Nephron progenitor cell (in vitro differentiated cells): Measurements from ENCODE around the gene RETREG1.
A peak's percentile ranks its signal among the peaks of the same experiment; 100 is the strongest.

Experiments
- DNase-seq: peaks from one replicate; pipeline ENCODE4 v3.0.0; 2021
- H3K27ac Mint-ChIP-seq: 2 replicates; pipeline ENCODE4 v1.8.0; 2021; ENCODE audit warnings: mild to moderate bottlenecking, moderate library complexity, mixed read lengths
- H3K27me3 Mint-ChIP-seq: 2 replicates; pipeline ENCODE4 v1.8.0; 2021; ENCODE audit warnings: mild to moderate bottlenecking, low read depth, mixed read lengths; ENCODE audit not compliant: poor library complexity
- H3K36me3 Mint-ChIP-seq: 2 replicates; pipeline ENCODE4 v1.8.0; 2021; ENCODE audit warnings: low read depth, mixed read lengths
- H3K4me1 Mint-ChIP-seq: 2 replicates; pipeline ENCODE4 v1.8.0; 2021; ENCODE audit warnings: mixed read lengths
- H3K4me3 Mint-ChIP-seq: 2 replicates; pipeline ENCODE4 v1.8.0; 2021; ENCODE audit warnings: mild to moderate bottlenecking, moderate library complexity, mixed read lengths
- H3K9me3 Mint-ChIP-seq: 2 replicates; pipeline ENCODE4 v1.8.0; 2021; ENCODE audit warnings: mild to moderate bottlenecking, moderate library complexity, mixed read lengths
- TF ChIP-seq, protein P1 (sequence below): fragments of 200-600 bp; sonication (generic); IDR thresholded peaks from 2 replicates; pipeline ENCODE4 v1.5.0; 2021; ENCODE audit warnings: antibody characterized with exemption

The RETREG1 gene

DNA sequence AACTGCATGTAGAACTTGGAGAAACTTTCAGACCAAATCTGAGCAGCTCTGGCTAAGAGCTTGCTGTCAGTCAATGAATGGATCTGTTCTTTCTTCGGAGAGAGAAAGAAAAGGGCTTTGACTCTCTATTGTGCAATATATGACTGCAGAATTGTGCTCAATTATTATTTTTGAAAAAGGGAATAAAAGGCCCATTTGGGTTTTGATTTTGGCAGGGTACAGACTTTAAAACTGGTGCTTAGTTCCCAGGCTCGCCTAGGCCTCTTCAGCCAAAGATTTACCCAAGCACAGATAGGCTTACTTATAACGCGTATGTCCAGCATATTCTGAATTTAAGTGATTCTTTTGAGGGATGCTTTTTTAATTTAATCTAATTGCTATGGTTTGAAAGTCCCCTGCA is 59.3 kb downstream of the RETREG1 start:
- Mint-ChIP-seq H3K27ac (no peak overlapping the region), H3K27me3 (no peaks in the 10 kb centered on the region), H3K4me3 (no peak overlapping the region), H3K36me3 (no peaks in the 10 kb centered on the region), H3K4me1 (peaks cover 11% of the 10 kb centered on the region), H3K9me3 (no peaks in the 10 kb centered on the region)
- no peak for DNase-seq
- TF ChIP-seq, protein P1, sequence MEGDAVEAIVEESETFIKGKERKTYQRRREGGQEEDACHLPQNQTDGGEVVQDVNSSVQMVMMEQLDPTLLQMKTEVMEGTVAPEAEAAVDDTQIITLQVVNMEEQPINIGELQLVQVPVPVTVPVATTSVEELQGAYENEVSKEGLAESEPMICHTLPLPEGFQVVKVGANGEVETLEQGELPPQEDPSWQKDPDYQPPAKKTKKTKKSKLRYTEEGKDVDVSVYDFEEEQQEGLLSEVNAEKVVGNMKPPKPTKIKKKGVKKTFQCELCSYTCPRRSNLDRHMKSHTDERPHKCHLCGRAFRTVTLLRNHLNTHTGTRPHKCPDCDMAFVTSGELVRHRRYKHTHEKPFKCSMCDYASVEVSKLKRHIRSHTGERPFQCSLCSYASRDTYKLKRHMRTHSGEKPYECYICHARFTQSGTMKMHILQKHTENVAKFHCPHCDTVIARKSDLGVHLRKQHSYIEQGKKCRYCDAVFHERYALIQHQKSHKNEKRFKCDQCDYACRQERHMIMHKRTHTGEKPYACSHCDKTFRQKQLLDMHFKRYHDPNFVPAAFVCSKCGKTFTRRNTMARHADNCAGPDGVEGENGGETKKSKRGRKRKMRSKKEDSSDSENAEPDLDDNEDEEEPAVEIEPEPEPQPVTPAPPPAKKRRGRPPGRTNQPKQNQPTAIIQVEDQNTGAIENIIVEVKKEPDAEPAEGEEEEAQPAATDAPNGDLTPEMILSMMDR = no peak

DNA sequence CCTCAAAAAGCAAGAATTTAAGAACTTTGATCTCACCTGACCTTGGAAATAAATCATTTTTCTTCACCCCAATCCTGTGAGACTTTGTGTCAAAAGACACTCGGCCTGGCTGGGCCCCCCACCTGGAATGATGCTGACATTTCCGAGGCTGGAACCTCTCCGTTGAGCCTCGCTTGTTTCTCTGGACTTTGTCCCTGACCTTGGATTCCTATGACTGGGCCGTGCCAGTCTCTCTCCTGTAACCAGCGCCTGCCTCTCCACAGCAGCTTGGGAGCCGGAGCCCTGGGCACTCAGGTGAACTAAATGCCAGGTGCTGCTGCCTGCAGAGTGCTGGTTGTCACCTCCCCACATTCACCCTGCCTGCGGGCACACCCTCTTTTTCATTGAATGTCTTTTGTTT is 62.7 kb downstream of the RETREG1 start:
- H3K36me3 Mint-ChIP-seq = no peaks in the 10 kb centered on the region
- no peaks in the 10 kb centered on the region for H3K9me3 Mint-ChIP-seq
- peaks cover 12% of the 10 kb centered on the region for H3K4me1 Mint-ChIP-seq
- no peak for DNase-seq
- H3K27ac Mint-ChIP-seq = no peak overlapping the region
- no peak overlapping the region for H3K4me3 Mint-ChIP-seq
- TF ChIP-seq, protein P1 = no peak
- peaks cover 2% of the 10 kb centered on the region for H3K27me3 Mint-ChIP-seq

GRCh38 chr5:16552666-16553343 is 64.0 kb downstream of the RETREG1 start:
- Mint-ChIP-seq H3K9me3 (no peaks in the 10 kb centered on the region), H3K27ac (no peak overlapping the region), H3K36me3 (no peaks in the 10 kb centered on the region), H3K4me1 (peaks cover 7% of the 10 kb centered on the region), H3K4me3 (no peak overlapping the region), H3K27me3 (peaks cover 2% of the 10 kb centered on the region)
- TF ChIP-seq, protein P1 = peak; percentile 76
- DNase-seq = peak; percentile 78

- Mint-ChIP-seq H3K27ac (no peak overlapping the region), H3K9me3 (no peaks in the 10 kb centered on the region), H3K36me3 (no peaks in the 10 kb centered on the region), H3K27me3 (peaks cover 2% of the 10 kb centered on the region), H3K4me1 (peaks cover 12% of the 10 kb centered on the region), H3K4me3 (no peak overlapping the region)
- TF ChIP-seq, protein P1 = no peak
- no peak for DNase-seq
Measured at GRCh38 chr5:16551628-16552027, 65.2 kb downstream of the RETREG1 start.

DNA sequence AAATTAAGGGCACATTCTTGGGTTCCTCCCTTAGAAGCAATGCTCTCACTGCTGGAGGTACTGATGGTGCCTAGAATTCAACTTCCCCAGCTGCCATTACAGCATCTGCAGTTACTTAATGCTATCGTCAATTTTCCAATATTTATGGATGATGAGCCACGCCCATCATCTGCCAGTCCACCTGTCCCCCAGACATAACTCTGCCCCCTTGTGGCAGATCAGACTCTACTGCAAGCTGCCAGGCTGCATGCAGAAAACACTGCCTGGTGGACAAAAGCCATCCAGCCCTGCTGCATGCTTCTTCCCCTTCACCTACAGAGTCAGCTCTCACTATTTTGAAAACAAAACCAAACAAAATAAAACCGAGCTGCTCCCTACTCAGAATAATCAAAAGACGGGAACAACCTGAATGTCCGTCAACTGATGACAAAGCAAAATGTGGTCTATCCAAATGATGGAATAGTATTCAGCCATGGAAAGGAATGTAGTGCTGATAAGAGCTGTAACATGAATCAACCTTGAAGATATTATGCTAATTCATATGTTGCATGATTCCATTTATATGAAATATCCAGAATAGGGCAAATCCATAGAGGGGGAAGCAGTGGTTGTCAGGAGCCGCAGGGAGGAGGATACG is 66.4 kb downstream of the RETREG1 start:
- TF ChIP-seq, protein P1 = peak; percentile 46
- peaks cover 12% of the 10 kb centered on the region for H3K4me1 Mint-ChIP-seq
- H3K27me3 Mint-ChIP-seq = peaks cover 2% of the 10 kb centered on the region
- DNase-seq = peak; percentile 29
- no peak overlapping the region for H3K4me3 Mint-ChIP-seq
- H3K36me3 Mint-ChIP-seq = no peaks in the 10 kb centered on the region
- no peaks in the 10 kb centered on the region for H3K9me3 Mint-ChIP-seq
- no peak overlapping the region for H3K27ac Mint-ChIP-seq
